Ecto neural progenitor cell (in vitro differentiated cells): ENCODE data around the gene PSTPIP1.
A peak's percentile ranks its signal among the peaks of the same experiment; 100 is the strongest.

ENCODE experiments used
- DNase-seq: peaks from one replicate; pipeline ENCODE4 v3.0.0-alpha.2; 2018; ENCODE audit warnings: low spot score

PSTPIP1 gene

DNA sequence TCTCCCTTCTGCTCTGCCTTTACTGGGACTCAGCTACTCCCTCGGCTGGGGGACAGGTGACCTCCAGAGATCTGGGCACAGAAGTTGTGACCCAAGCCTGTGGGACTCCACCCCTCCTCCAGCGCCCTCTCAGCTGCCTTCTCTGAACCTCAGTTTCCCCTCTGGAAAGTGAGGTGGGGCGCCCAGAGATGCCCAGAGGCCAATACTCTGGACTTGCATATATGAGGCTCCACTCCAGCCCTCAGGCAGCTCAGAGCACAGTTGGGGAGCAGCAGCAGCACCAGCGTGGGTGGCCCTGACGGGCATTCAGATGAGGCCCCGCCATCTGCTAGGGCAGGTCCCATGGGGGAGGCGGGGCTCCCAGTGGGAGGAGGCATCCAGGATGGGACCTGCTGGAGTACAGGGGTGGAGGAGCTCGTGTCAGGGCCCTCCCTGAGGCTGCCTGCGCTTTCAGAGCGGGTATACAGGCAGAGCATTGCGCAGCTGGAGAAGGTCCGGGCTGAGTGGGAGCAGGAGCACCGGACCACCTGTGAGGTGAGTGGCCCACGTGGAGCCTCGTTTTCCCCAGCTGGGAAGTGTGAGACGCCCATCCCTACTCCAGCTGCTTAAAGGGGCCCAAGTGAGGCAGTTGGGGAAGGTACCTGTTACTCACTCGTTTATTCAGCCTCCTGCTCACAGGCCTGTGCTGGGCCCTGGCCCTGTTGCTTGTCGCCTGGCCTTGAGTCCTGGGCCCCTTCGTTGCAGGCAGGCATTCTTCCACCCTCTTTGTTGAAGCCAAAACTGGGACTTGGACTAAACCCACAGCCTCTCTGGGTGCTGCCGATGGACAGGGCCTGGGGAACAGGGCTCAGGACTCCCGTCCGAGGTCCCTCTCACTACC lies 35.4 kb downstream of the PSTPIP1 start:
- peak; percentile 62 for DNase-seq

DNA sequence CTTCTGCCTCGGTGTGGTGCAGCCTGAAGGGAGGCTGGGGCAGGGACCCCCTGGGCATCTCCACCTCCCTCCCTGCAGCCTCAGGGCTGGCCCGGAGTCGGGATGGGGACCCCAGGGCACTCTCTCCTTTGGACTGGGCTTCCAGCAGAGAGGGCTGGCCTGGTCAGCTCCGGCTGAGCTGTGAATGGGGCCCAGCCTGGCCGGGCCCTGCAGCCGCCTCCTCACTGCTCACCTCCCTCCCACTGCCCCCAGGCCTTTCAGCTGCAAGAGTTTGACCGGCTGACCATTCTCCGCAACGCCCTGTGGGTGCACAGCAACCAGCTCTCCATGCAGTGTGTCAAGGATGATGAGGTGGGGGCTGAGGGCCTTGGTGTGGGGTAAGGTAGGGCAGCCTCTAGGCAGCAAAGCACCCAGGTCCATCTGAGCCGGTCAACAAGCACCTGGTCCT lies 36.0 kb downstream of the PSTPIP1 start:
- DNase-seq = peak; percentile 69

GRCh38 chr15:77031376-77032050 lies 36.6 kb downstream of the PSTPIP1 start:
- DNase-seq = peak; percentile 50

DNA sequence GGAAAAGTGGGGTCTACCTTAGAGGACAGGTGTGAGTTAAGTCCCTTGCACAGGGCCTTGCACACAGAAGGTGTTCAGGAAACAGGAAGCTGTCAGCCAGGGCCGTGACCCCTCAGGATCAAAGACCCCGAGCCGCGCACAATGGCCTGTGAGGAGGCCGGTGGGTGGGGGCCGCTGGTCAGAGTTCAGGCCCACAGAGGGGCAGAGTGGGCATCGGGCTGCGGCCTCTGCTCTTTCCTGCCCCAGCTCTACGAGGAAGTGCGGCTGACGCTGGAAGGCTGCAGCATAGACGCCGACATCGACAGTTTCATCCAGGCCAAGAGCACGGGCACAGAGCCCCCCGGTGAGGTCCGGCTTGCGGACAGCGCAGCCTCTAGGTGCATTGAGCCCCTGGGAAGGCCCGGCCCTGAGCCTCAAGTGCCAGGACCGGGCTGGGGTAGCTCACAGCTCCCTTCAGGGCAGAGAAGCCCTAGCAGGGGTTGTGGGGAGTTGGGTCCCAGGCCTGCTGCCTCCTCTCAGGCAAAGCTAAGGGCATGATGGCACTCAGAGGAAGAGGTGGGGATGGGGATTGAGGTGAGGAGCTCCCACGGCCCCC lies 37.2 kb downstream of the PSTPIP1 start:
- peak; percentile 44 for DNase-seq

DNA sequence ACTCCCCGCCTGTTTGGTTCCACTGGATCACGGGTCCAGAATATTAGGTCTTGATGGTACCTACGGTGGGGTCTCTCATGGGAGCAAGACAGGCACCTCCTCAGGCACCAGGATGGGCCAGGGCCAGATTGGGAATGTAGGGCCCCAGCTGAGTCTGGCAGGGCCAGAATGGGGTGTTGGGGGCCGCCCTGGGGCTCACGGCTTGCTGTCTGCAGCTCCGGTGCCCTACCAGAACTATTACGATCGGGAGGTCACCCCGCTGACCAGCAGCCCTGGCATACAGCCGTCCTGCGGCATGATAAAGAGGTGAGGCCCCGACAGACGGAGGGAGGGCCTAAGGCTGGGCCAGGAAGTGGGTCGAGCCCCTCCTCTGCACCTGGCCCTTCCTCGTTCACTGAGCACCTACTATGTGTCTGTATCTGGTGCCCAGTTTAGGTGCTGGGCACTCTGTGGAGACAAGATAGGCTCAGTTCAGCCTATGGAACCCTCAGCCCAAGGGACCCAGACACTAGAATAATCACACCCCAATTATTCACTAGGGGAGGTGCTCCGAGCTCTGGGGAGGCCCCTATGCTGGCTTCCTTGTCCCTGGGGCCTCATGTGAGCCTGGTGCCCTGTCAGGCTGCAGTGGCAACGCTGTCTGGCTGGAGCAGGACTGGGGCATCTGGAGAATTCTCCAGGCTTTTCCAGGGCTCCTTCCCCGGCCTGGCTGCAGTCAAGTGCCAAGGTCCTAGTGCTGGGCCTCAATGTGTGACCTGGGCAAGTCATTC lies 37.9 kb downstream of the PSTPIP1 start:
- DNase-seq = peak; percentile 45

DNA sequence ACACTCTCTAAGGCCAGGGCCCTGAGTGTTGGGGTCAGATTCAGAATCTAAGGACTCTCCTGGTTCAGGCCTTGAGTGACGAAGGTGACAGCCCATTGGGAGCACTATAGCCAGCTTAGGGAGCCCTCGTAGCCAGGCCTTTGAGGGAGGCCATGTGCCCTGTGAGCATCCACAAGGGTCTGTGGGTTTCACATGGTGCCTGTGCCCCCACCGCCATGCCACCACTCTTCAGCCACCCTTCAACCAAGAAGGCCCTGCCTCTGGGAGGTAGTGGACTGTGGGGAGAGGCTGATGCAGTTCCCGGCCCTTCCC lies 38.4 kb downstream of the PSTPIP1 start:
- no peak for DNase-seq

DNA sequence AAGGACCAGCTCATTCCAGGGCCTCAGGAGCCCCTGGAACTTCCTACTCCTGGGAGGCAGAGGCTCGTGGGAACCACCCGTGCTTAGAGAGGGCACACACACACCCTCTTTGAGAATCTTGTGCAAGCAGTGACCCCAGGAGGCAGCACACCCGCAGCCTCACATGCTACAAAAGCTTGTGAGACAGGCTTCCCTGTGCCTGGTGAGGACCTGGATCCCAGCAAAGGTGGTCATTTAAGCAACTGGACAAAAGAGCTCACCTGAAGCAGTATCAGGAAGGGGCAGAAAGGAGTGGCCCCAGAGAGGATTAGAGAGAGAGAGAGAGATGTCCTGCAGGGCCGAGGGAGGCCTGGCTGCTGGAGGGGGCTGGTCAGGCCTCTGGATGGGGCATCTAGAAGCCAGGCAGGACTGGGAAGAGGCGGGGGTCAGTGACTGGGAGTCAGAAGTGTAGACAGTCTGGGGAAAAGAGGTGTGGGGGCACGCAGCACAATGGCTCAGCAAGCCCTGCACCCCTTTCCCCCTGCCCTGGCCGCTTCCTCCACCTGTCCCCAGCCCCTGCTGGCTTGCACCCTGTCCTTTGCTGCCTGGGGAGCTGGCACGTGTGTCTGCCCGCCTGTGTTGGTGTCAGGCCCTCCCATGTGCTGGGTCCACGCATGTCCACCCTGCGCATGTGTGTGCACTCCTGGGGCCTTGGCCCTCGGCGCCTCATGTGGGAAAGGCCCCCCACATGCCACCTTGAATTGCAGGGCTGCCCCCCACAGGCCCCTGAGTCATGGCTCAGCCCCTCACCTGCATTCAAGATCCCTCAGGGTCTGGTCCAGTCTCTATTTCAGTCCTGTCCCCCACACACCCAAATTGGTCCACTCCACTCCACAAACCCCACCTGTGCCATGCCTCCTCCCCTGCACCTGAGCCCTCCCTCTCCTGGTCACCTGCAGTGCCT lies 39.1 kb downstream of the PSTPIP1 start:
- peak; percentile 45 for DNase-seq

- DNase-seq = peak; percentile 70
These were observed 40.0 kb downstream of the PSTPIP1 start for GRCh38 chr15:77034695-77035489.

GRCh38 chr15:77035584-77035983 lies 40.7 kb downstream of the PSTPIP1 start:
- DNase-seq = peak; percentile 38

DNA sequence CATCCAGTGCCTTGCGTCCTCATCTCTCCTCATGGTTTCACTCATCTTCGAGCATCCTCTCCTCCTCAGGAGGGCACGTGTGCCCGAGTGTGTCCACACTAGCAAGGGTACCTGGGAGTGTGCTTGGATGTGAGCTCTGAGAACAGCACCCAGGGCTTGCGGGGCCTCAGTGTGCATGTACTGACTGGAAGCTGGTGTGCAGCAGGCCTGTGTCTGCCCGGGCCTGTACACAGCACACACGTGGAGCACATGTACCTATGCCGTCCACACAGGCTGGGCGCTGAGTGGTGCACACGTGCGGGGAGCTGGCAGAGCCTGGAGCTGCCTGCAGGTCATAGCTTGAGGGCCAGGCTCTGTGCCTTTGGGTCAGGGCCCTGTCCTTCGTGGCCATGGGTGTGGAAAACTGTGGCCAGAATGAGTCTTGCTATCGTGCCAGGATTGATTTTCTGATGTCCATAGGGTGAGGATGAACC lies 41.1 kb downstream of the PSTPIP1 start:
- DNase-seq = peak; percentile 36

GRCh38 chr15:77036537-77037387 lies 41.8 kb downstream of the PSTPIP1 start:
- peak; percentile 43 for DNase-seq

GRCh38 chr15:77037388-77038209 lies 42.7 kb downstream of the PSTPIP1 start:
- no peak for DNase-seq

- no peak for DNase-seq
These were observed 43.6 kb downstream of the PSTPIP1 start for GRCh38 chr15:77038312-77039216.

DNA sequence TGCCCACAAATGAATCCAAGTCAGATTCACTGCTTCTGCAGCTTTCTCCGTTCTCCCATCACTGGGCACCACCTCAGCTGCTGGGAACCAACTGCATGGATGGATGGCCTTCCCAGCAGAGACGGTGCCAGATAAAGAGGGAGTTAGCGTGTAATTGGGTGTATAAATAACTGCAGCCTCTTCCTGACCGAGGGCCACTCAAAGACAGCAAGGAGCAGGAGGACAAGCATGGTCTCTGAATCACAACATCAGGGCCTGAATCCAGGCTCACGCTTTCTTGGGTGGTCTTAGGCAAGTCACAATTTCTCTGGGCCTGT lies 44.2 kb downstream of the PSTPIP1 start:
- no peak for DNase-seq

GRCh38 chr15:77039848-77040247 lies 44.9 kb downstream of the PSTPIP1 start:
- no peak for DNase-seq

- DNase-seq = no peak
These were observed 45.7 kb downstream of the PSTPIP1 start for GRCh38 chr15:77040673-77041072.

- no peak for DNase-seq
These were observed 47.5 kb downstream of the PSTPIP1 start for GRCh38 chr15:77042245-77042919.
